MM.1S (cell line): ENCODE results near the gene SNX33.
"Not testable (repeated sequence)": the region's sequence is repeated elsewhere in the genome, so short reads cannot be mapped to it uniquely, and the experiment has no call there.

ENCODE experiments used
- EZH2 ChIP-seq: fragments of 300-600 bp; sonication (generic); optimal IDR thresholded peaks from 2 replicates; pipeline ENCODE3; 2017; ENCODE audit warnings: low read depth, mild to moderate bottlenecking, antibody characterized with exemption, low read length, mixed read lengths
- TF ChIP-seq, protein P1 (sequence below): fragments of 300-600 bp; sonication (generic); IDR thresholded peaks from 2 replicates; pipeline ENCODE4 v1.5.1; 2016; ENCODE audit warnings: antibody characterized with exemption, low read length, mixed read lengths

DNA sequence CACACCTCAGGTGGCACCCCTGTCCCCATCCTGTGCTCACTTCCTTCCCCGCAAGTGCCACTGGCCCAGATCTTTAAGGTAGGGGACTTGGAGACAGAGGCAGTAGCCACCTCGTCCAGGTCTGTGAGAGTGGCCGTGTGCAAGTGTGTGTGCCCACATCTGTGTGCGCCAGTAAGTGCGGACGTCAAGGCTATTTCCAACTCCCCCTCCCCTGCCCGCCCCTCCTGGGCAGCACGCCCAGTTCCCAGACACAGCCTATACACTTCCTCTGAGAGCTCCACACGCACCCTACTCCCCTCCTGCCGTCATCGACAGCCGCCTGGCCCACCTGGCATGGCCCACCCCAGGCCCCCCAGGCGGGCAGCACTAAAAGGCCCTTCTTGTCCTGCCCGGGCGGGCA is 61.7 kb downstream of the SNX33 start:
- TF ChIP-seq, protein P1, sequence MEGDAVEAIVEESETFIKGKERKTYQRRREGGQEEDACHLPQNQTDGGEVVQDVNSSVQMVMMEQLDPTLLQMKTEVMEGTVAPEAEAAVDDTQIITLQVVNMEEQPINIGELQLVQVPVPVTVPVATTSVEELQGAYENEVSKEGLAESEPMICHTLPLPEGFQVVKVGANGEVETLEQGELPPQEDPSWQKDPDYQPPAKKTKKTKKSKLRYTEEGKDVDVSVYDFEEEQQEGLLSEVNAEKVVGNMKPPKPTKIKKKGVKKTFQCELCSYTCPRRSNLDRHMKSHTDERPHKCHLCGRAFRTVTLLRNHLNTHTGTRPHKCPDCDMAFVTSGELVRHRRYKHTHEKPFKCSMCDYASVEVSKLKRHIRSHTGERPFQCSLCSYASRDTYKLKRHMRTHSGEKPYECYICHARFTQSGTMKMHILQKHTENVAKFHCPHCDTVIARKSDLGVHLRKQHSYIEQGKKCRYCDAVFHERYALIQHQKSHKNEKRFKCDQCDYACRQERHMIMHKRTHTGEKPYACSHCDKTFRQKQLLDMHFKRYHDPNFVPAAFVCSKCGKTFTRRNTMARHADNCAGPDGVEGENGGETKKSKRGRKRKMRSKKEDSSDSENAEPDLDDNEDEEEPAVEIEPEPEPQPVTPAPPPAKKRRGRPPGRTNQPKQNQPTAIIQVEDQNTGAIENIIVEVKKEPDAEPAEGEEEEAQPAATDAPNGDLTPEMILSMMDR: not testable (repeated sequence)
- TF ChIP-seq EZH2: not testable (repeated sequence)
